ENCODE results near the gene COMMD9. TPM values are rescaled to one million over a fixed set of nuclear protein-coding genes. Genes with fewer than 3 reads are reported as not detected.

COMMD9 gene
- total RNA-seq, 1 experiment from 2014 or later: 154 TPM

- H3K4me1 ChIP-seq (ENCODE audit: insufficient read depth, low read length, poor library complexity, severe bottlenecking): peaks cover 15% of the 10 kb centered on the region
- TF ChIP-seq CTCF (conservative IDR thresholded peaks at IDR 0.05; ENCODE audit: low read depth, low read length) (no peak), EZH2 (IDR thresholded peaks at IDR 0.05; ENCODE audit: borderline replicate concordance, low read depth, low read length, poor library complexity, severe bottlenecking) (no peak)
- CTCF ChIA-PET: no interaction called here
- DNase-seq (ENCODE audit: low spot score): no peak
- no peaks in the 10 kb centered on the region for H3K9me3 ChIP-seq (ENCODE audit: low read depth, low read length, poor library complexity, severe bottlenecking)
- H3K27ac ChIP-seq (ENCODE audit: low read depth, low read length, poor library complexity, severe bottlenecking): no peak overlapping the region
- POLR2A ChIA-PET (ENCODE audit: low non-redundant PET): no interaction called here
- H3K27me3 ChIP-seq (replicated peaks; ENCODE audit: insufficient read depth, low read depth, low read length, poor library complexity): no peaks in the 10 kb centered on the region
- intact Hi-C loops (cut with micrococcal nuclease; ENCODE audit: unreplicated experiment): no loop called here
- no peaks in the 10 kb centered on the region for H3K36me3 ChIP-seq (ENCODE audit: insufficient read depth, low read length, poor library complexity, severe bottlenecking)
- BruUV-seq (replicated peaks): no TSS peak
- no peak overlapping the region for H3K4me3 ChIP-seq (ENCODE audit: low read depth, low read length, poor library complexity, severe bottlenecking)
These were observed 56.0 kb downstream of the COMMD9 start for GRCh38 chr11:36233204-36233603.

GRCh38 chr11:36230779-36231699 lies 58.2 kb downstream of the COMMD9 start:
- Histone ChIP-seq H3K9me3 (ENCODE audit: low read depth, low read length, poor library complexity, severe bottlenecking) (no peaks in the 10 kb centered on the region), H3K27me3 (replicated peaks; ENCODE audit: insufficient read depth, low read depth, low read length, poor library complexity) (no peaks in the 10 kb centered on the region), H3K27ac (ENCODE audit: low read depth, low read length, poor library complexity, severe bottlenecking) (no peak overlapping the region), H3K4me3 (ENCODE audit: low read depth, low read length, poor library complexity, severe bottlenecking) (no peak overlapping the region), H3K4me1 (ENCODE audit: insufficient read depth, low read length, poor library complexity, severe bottlenecking) (peaks cover 15% of the 10 kb centered on the region), H3K36me3 (ENCODE audit: insufficient read depth, low read length, poor library complexity, severe bottlenecking) (no peaks in the 10 kb centered on the region)
- ChIA-PET CTCF (interaction anchor here (0.5 kb wide), 1 partner anchor 144 kb away, joined by 4 read pairs; no protein-coding TSS in a partner anchor), POLR2A (ENCODE audit: low non-redundant PET) (no interaction called here)
- intact Hi-C loops (cut with micrococcal nuclease; ENCODE audit: unreplicated experiment): no loop called here
- TF ChIP-seq CTCF (conservative IDR thresholded peaks at IDR 0.05; ENCODE audit: low read depth, low read length) (no peak), EZH2 (IDR thresholded peaks at IDR 0.05; ENCODE audit: borderline replicate concordance, low read depth, low read length, poor library complexity, severe bottlenecking) (no peak)
- no TSS peak for BruUV-seq (replicated peaks)
- DNase-seq (ENCODE audit: low spot score): peak; percentile 72

DNA sequence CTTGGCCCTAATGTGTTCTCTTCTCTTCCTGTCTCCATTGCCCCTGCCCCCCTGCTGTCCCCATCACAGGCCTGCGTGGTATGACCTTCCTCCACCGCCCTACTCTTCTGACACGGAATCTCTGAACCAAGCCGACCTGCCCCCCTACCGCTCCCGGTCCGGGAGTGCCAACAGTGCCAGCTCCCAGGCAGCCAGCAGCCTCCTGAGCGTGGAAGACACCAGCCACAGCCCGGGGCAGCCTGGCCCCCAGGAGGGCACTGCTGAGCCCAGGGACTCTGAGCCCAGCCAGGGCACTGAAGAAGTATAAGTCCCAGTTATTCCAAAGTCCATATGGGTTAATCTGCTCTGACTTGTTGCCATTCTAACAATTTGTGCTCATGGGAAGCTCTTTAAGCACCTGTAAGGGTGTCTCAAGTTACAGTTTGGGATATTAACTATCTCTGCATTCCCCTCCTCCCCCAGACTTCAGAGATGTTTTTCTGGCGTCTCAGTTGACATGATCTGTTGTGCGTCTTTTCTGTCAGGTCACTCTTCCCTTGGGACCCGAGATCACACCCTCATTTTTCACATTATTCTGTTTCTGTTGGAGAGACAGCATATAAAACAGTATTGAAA lies 60.0 kb downstream of the COMMD9 start:
- no peaks in the 10 kb centered on the region for H3K27me3 ChIP-seq (replicated peaks; ENCODE audit: insufficient read depth, low read depth, low read length, poor library complexity)
- no peaks in the 10 kb centered on the region for H3K9me3 ChIP-seq (ENCODE audit: low read depth, low read length, poor library complexity, severe bottlenecking)
- POLR2A ChIA-PET (ENCODE audit: low non-redundant PET): no interaction called here
- no peak for DNase-seq (ENCODE audit: low spot score)
- H3K4me3 ChIP-seq (ENCODE audit: low read depth, low read length, poor library complexity, severe bottlenecking): no peak overlapping the region
- H3K36me3 ChIP-seq (ENCODE audit: insufficient read depth, low read length, poor library complexity, severe bottlenecking): no peaks in the 10 kb centered on the region
- H3K4me1 ChIP-seq (ENCODE audit: insufficient read depth, low read length, poor library complexity, severe bottlenecking): peaks cover 15% of the 10 kb centered on the region
- BruUV-seq (replicated peaks): no TSS peak
- intact Hi-C loops (cut with micrococcal nuclease; ENCODE audit: unreplicated experiment): no loop called here
- H3K27ac ChIP-seq (ENCODE audit: low read depth, low read length, poor library complexity, severe bottlenecking): no peak overlapping the region
- TF ChIP-seq CTCF (conservative IDR thresholded peaks at IDR 0.05; ENCODE audit: low read depth, low read length) (no peak), EZH2 (IDR thresholded peaks at IDR 0.05; ENCODE audit: borderline replicate concordance, low read depth, low read length, poor library complexity, severe bottlenecking) (no peak)
- CTCF ChIA-PET: no interaction called here

All from A673 (cell line).